Skeletal muscle satellite cell (primary cell): Measurements from ENCODE around the gene CPE. TPM values are rescaled to one million over a fixed set of nuclear protein-coding genes. Genes with fewer than 3 reads are reported as not detected.
"Not testable (repeated sequence)": the region's sequence is repeated elsewhere in the genome, so short reads cannot be mapped to it uniquely, and the experiment has no call there.

Experiments used
- H3K27me3 ChIP-seq: 2 replicates; pipeline ENCODE4 v1.7.0; 2013; ENCODE audit warnings: low read length; ENCODE audit not compliant: control insufficient read depth, insufficient read depth
- H3K36me3 ChIP-seq: 2 replicates; pipeline ENCODE4 v1.7.0; 2013; ENCODE audit warnings: mild to moderate bottlenecking, control low read depth, low read length; ENCODE audit not compliant: insufficient read depth
- H3K4me1 ChIP-seq: 2 replicates; pipeline ENCODE4 v1.7.0; 2013; ENCODE audit warnings: low read length; ENCODE audit not compliant: control insufficient read depth, insufficient read depth
- H3K4me2 ChIP-seq: 2 replicates; pipeline ENCODE4 v1.7.0; 2013; ENCODE audit warnings: mild to moderate bottlenecking, low read length
- H3K4me3 ChIP-seq: 2 replicates; pipeline ENCODE4 v1.7.0; 2013; ENCODE audit warnings: low read length
- H3K9ac ChIP-seq: 2 replicates; pipeline ENCODE4 v1.7.0; 2013; ENCODE audit warnings: mild to moderate bottlenecking, low read depth, low read length, moderate library complexity
- H3K9me3 ChIP-seq: replicated peaks from 2 replicates; pipeline ENCODE4 v1.7.0; 2013; ENCODE audit warnings: mild to moderate bottlenecking, control low read depth, low read length
- total RNA-seq: library from RNA; depleted of rRNA; stranded (reverse); fragments of >200 nt; gene quantifications from 2 replicates; pipeline ENCODE4 v1.2.3, GENCODE V29; 2012; rRNA removed

The CPE gene
- 3.1 and 3.3 TPM in 2 replicates for total RNA-seq

GRCh38 chr4:165378745-165379677, at the start of gene CPE:
Gene CPE, plus strand, starts transcription at chr4:165379008. Its CDS starts 214 bp downstream, at chr4:165379222.
- Histone ChIP-seq H3K4me2 (peak within 1 kb of the TSS; percentile 99), H3K4me1 (peaks cover 2% of the 10 kb centered on the region), H3K36me3 (no peaks in the 10 kb centered on the region), H3K9ac (peak within 1 kb of the TSS; percentile 77), H3K27me3 (no peaks in the 10 kb centered on the region), H3K4me3 (peak within 1 kb of the TSS; percentile 90), H3K9me3 (no peaks in the 10 kb centered on the region)

- Histone ChIP-seq H3K27me3 (no peaks in the 10 kb centered on the region), H3K4me1 (peaks cover 51% of the 10 kb centered on the region)
Observed at GRCh38 chr4:165330071-165330470, 48.7 kb upstream of the CPE start.

DNA sequence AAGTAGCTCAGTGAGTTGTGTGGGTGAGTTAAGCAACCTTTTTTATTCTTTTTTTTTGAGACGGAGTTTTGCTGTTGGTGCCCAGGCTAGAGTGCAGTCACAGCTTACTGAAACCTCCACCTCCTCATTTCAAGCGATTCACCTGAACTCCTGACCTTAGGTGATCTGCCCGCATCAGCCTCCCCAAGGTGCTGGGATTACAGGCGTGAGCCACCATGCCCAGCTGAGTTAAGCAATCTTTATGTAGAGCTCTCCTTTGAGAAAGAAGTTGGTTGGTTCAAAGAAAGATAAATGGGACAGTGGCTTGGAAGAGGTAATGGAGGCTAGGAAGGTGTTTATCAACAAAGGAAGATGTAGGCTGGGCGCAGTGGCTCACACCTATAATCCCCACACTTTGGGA, 48.1 kb upstream of the CPE start:
- H3K4me2 ChIP-seq, result peak overlapping the region; percentile 90
- peaks cover 45% of the 10 kb centered on the region for H3K4me1 ChIP-seq

More at GRCh38 chr4:165330071-165330470, 48.7 kb upstream of the CPE start:
- Histone ChIP-seq H3K4me2 (peak overlapping the region; percentile 90), H3K36me3 (peaks cover 18% of the 10 kb centered on the region), H3K9me3 (no peaks in the 10 kb centered on the region), H3K9ac (no peak overlapping the region), H3K4me3 (peak overlapping the region; percentile 32)

DNA sequence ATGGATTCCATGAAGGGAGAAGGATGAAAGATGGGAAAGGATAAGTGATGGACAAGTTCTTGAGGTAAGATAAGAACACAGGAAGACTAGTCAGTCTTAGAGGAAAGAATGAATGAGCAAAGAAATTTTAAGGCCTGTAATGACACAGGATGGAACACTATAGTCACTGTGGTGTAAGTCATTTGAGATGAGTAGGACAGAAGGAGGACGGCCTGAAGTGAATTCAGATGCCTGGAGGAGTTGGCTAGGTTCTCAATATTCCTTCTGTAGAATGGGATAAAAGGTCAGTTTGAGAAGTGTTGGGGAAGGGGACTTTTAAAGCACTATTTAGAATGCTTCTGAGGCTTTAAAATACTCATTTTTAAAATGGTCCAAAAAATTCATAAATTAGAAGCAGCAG, 47.4 kb upstream of the CPE start:
- H3K4me3 ChIP-seq, result peak overlapping the region; percentile 28
- peak overlapping the region; percentile 90 for H3K4me2 ChIP-seq
- H3K36me3 ChIP-seq, result peaks cover 18% of the 10 kb centered on the region
- no peak overlapping the region for H3K9ac ChIP-seq
- H3K9me3 ChIP-seq, result no peaks in the 10 kb centered on the region
- peaks cover 38% of the 10 kb centered on the region for H3K4me1 ChIP-seq
- no peaks in the 10 kb centered on the region for H3K27me3 ChIP-seq

More for the DNA sequence above, 48.1 kb upstream of the CPE start:
- no peak overlapping the region for H3K9ac ChIP-seq
- H3K36me3 ChIP-seq, result peaks cover 18% of the 10 kb centered on the region
- H3K27me3 ChIP-seq, result no peaks in the 10 kb centered on the region
- H3K9me3 ChIP-seq, result no peaks in the 10 kb centered on the region
- H3K4me3 ChIP-seq, result no peak overlapping the region

- Histone ChIP-seq H3K36me3 (peaks cover 18% of the 10 kb centered on the region), H3K4me3 (peak overlapping the region; percentile 43), H3K4me2 (peak overlapping the region; percentile 90), H3K4me1 (peaks cover 35% of the 10 kb centered on the region), H3K9ac (no peak overlapping the region), H3K27me3 (no peaks in the 10 kb centered on the region), H3K9me3 (no peaks in the 10 kb centered on the region)
Observed at GRCh38 chr4:165331823-165332222, 47.0 kb upstream of the CPE start.

GRCh38 chr4:165332502-165332901, 46.3 kb upstream of the CPE start:
- Histone ChIP-seq H3K4me1 (peaks cover 35% of the 10 kb centered on the region), H3K36me3 (peaks cover 24% of the 10 kb centered on the region), H3K4me3 (peak overlapping the region; percentile 43), H3K4me2 (peak overlapping the region; percentile 90), H3K9me3 (no peaks in the 10 kb centered on the region), H3K27me3 (no peaks in the 10 kb centered on the region), H3K9ac (no peak overlapping the region)

DNA sequence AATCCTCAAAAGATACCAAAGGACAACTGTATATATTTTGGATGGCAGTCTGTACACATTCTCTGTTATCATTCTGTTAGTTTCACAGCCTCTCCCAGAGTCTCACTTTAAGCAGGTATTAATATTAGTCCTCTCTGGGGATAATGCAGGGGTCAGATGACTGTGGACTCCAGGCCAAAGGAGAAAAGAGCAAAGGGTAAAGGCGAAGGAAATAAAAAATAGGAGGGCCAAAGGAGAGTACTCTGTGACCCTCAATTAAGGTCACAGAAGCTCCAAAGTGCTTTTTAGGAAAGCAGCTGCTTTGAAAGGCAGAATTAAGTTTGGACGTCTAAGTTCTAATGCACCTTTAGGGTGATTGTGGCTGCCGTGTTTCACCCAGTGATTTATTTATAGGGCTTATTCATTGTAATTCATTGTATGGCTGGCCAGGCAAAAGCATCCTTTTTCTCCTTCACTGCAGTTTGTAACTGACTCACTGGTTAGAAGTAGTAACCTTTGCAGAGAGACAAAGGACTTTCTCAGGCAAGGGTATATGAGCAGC, 43.6 kb upstream of the CPE start:
- Histone ChIP-seq H3K4me2 (no peak overlapping the region), H3K9me3 (no peaks in the 10 kb centered on the region), H3K4me1 (peaks cover 24% of the 10 kb centered on the region), H3K9ac (no peak overlapping the region), H3K27me3 (no peaks in the 10 kb centered on the region), H3K4me3 (no peak overlapping the region), H3K36me3 (peaks cover 41% of the 10 kb centered on the region)

GRCh38 chr4:165336743-165337142, 42.1 kb upstream of the CPE start:
- Histone ChIP-seq H3K4me2 (no peak overlapping the region), H3K36me3 (peaks cover 49% of the 10 kb centered on the region), H3K4me3 (no peak overlapping the region), H3K4me1 (peaks cover 12% of the 10 kb centered on the region), H3K9ac (no peak overlapping the region), H3K27me3 (no peaks in the 10 kb centered on the region), H3K9me3 (no peaks in the 10 kb centered on the region)

DNA sequence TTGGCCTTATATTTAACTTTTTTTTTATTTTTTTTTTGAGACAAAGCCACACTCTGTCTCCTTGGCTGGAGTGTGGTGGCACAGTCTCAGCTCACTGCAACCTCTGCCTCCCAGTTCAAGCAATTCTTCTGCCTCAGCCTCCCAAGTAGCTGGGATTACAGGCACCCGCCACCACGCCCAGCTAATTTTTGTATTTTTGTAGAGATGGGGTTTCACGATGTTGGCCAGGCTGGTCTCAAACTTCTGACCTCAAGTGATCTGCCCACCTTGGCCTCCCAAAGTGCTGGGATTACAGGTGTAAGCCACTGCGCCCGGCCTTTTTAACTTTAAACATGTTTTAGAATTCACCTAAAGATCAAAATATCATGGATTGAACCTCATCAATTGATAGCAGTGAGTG, 36.5 kb upstream of the CPE start:
- peaks cover 43% of the 10 kb centered on the region for H3K36me3 ChIP-seq
- H3K9me3 ChIP-seq, H3K4me2 ChIP-seq, H3K9ac ChIP-seq, H3K4me1 ChIP-seq, H3K4me3 ChIP-seq, H3K27me3 ChIP-seq: not testable (repeated sequence)

- Histone ChIP-seq H3K4me2 (no peak overlapping the region), H3K27me3 (no peaks in the 10 kb centered on the region), H3K9ac (no peak overlapping the region), H3K36me3 (peaks cover 35% of the 10 kb centered on the region), H3K4me1 (no peaks in the 10 kb centered on the region), H3K9me3 (no peaks in the 10 kb centered on the region), H3K4me3 (no peak overlapping the region)
Observed at GRCh38 chr4:165343353-165344191, 35.2 kb upstream of the CPE start.
